ENCODE measurements around the gene FBN1.

DNA sequence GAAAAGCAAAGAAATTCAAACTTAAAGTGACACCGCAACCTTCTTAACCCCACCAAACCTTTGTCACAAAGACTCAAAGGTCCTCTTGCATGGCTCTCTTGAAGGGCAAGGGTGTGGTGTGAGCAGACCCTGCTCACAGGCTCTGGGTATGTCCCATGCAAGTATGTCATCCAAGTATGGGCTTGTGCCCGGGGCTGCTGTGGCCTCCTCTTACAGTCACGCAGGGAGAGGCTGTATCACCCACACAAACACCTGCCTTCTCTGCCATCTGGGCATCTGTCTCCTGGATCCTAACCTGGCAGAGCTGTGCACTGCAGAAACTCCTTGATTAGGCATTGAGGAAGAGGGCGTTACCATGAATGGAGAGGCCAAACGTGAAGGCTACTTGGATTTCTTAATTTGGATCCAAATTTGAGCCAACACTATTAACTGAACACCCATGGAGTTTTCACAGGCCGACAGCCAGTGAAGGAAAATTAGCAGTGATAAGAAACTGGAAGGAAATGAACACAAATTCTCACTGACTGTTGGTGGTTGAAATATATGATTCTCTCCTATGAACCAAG is 167.6 kb downstream of the FBN1 start:
- TF ChIP-seq, protein P1, sequence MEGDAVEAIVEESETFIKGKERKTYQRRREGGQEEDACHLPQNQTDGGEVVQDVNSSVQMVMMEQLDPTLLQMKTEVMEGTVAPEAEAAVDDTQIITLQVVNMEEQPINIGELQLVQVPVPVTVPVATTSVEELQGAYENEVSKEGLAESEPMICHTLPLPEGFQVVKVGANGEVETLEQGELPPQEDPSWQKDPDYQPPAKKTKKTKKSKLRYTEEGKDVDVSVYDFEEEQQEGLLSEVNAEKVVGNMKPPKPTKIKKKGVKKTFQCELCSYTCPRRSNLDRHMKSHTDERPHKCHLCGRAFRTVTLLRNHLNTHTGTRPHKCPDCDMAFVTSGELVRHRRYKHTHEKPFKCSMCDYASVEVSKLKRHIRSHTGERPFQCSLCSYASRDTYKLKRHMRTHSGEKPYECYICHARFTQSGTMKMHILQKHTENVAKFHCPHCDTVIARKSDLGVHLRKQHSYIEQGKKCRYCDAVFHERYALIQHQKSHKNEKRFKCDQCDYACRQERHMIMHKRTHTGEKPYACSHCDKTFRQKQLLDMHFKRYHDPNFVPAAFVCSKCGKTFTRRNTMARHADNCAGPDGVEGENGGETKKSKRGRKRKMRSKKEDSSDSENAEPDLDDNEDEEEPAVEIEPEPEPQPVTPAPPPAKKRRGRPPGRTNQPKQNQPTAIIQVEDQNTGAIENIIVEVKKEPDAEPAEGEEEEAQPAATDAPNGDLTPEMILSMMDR (IDR thresholded peaks at IDR 0.05) = no peak
- TF ChIP-seq POLR2A (IDR thresholded peaks at IDR 0.05) (no peak), POLR2AphosphoS5 (IDR thresholded peaks at IDR 0.05) (no peak), EP300 (IDR thresholded peaks at IDR 0.05) (no peak)
